ENCODE results near the gene BCDIN3D. TPM values are rescaled to one million over a fixed set of nuclear protein-coding genes. Genes with fewer than 3 reads are reported as not detected.

The BCDIN3D gene
- total and polyA plus RNA-seq, 10 of the 15 experiments (the other 5 are each of a cell fraction or from before 2014, with no cell fraction given): 3.7 to 7.2 (median 6.4) TPM

- Histone ChIP-seq H4K20me1 (ENCODE audit: control insufficient read depth, insufficient read depth) (no peaks in the 10 kb centered on the region), H2AFZ (ENCODE audit: control insufficient read depth, low read depth, low read length) (no peak overlapping the region), H3K9me3 (replicated peaks; ENCODE audit: control insufficient read depth, insufficient read depth, low read length) (no peaks in the 10 kb centered on the region), H3K27ac (ENCODE audit: control insufficient read depth, insufficient read depth) (no peak overlapping the region), H3K36me3 (ENCODE audit: control insufficient read depth in 2 of 2, insufficient read depth in 2 of 2, low read length in 1 of 2) (peaks cover 2 to 13% of the 10 kb centered on the region in 2 experiments; a peak in 3 of 4 replicates), H3K9ac (ENCODE audit: control insufficient read depth, insufficient read depth, low read length) (no peak overlapping the region), H3K27me3 (replicated peaks in 1 of 2; ENCODE audit: control insufficient read depth in 2 of 2, insufficient read depth in 2 of 2, low read length in 1 of 2) (no peaks in the 10 kb centered on the region), H3K4me1 (ENCODE audit: control insufficient read depth, insufficient read depth, low read length) (peaks cover 6% of the 10 kb centered on the region), H3K4me3 (no peak overlapping the region), H3K79me2 (ENCODE audit: control insufficient read depth, insufficient read depth, low read length) (no peaks in the 10 kb centered on the region), H3K4me2 (ENCODE audit: control insufficient read depth, insufficient read depth) (no peak overlapping the region)
- WGBS (ENCODE audit: insufficient coverage, insufficient replicate concordance, low lambda C conversion rate, missing lambda C conversion rate): 87% methylated on average over 7 of the region's 7 CpGs
- ChIA-PET RAD21 (ENCODE audit: unreplicated experiment) (no interaction called here), SMC1A (ENCODE audit: uncharacterized antibody, unreplicated experiment) (interaction anchor here (1.2 to 1.9 kb wide), 2 partner anchors 39 to 65 kb away, joined by 3 to 5 read pairs; partner anchors contain the start of gene TMBIM6), CTCF (no interaction called here), POLR2A (no interaction called here)
- FAIRE-seq (peak; percentile 75), ATAC-seq (no peak), DNase-seq (ENCODE audit: low read depth, low spot score) (no peak)
- TF ChIP-seq RELB (IDR thresholded peaks at IDR 0.05; ENCODE audit: low read depth) (no peak), EP300 (IDR thresholded peaks at IDR 0.05; ENCODE audit: borderline replicate concordance in 1 of 2, control insufficient read depth in 1 of 2, low read depth in 2 of 2, low read length in 2 of 2) (no peak)
- intact Hi-C loops (cut with micrococcal nuclease; ENCODE audit: unreplicated experiment) (no loop called here), in situ Hi-C loops (cut with MboI) (no loop called here)
- BruUV-seq (replicated peaks): no TSS peak
Measured at GRCh38 chr12:49806321-49806813, 36.5 kb downstream of the BCDIN3D start.

DNA sequence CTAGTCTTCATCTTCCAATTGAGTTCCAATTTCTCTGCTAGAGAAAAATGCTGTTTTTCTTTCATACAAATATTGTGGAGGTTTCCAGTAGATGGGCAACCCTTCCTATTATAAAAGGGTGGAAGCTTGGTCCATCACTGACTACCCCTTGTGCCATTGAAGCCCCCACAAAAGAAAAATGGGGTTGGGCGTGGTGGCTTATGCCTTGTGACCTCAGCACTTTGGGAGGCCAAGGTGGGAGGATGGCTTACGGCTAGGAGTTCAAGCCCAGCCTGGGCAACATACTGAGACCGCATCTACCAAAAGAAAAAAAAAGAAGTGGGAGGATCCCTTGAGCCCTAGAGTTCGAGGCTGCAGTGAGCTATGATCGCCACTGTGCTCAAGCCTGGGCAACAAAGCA lies 37.5 kb downstream of the BCDIN3D start:
- H3K4me2 ChIP-seq (ENCODE audit: control insufficient read depth, insufficient read depth): no peak overlapping the region
- DNase-seq (ENCODE audit: low read depth, low spot score): no peak
- 48% methylated on average over 5 of the region's 5 CpGs for WGBS (ENCODE audit: insufficient coverage, insufficient replicate concordance, low lambda C conversion rate, missing lambda C conversion rate)
- in situ Hi-C loops (cut with MboI): no loop called here
- ChIA-PET SMC1A (ENCODE audit: uncharacterized antibody, unreplicated experiment) (interaction anchor here (1.1 to 1.9 kb wide), 4 partner anchors 34 to 64 kb away, joined by 3 to 5 read pairs (median 4); partner anchors contain the start of genes BCDIN3D and TMBIM6), POLR2A (no interaction called here), CTCF (interaction anchor here (0.6 to 1.1 kb wide), 4 partner anchors 10 to 162 kb away, joined by 3 read pairs; no protein-coding TSS in a partner anchor), RAD21 (ENCODE audit: unreplicated experiment) (no interaction called here)
- no peak overlapping the region for H3K9ac ChIP-seq (ENCODE audit: control insufficient read depth, insufficient read depth, low read length)
- no peaks in the 10 kb centered on the region for H3K9me3 ChIP-seq (replicated peaks; ENCODE audit: control insufficient read depth, insufficient read depth, low read length)
- no TSS peak for BruUV-seq (replicated peaks)
- no peak overlapping the region for H3K27ac ChIP-seq (ENCODE audit: control insufficient read depth, insufficient read depth)
- no peaks in the 10 kb centered on the region; the same call in 1 of the 2 replicates for H3K4me1 ChIP-seq (ENCODE audit: control insufficient read depth, insufficient read depth, low read length)
- peaks cover 2 to 17% of the 10 kb centered on the region in 2 experiments; a peak in 3 of 4 replicates for H3K36me3 ChIP-seq (ENCODE audit: control insufficient read depth in 2 of 2, insufficient read depth in 2 of 2, low read length in 1 of 2)
- no peak overlapping the region for H2AFZ ChIP-seq (ENCODE audit: control insufficient read depth, low read depth, low read length)
- no peaks in the 10 kb centered on the region for H4K20me1 ChIP-seq (ENCODE audit: control insufficient read depth, insufficient read depth)
- H3K79me2 ChIP-seq (ENCODE audit: control insufficient read depth, insufficient read depth, low read length): no peaks in the 10 kb centered on the region
- FAIRE-seq: no peak
- intact Hi-C loops (cut with micrococcal nuclease; ENCODE audit: unreplicated experiment): no loop called here
- H3K4me3 ChIP-seq: no peak overlapping the region
- ATAC-seq: no peak
- no peaks in the 10 kb centered on the region for H3K27me3 ChIP-seq (replicated peaks in 1 of 2; ENCODE audit: control insufficient read depth in 2 of 2, insufficient read depth in 2 of 2, low read length in 1 of 2)
- TF ChIP-seq EZH2 (IDR thresholded peaks at IDR 0.05; ENCODE audit: borderline replicate concordance, control insufficient read depth, low read depth, low read length) (no peak), ZNF274 (IDR thresholded peaks at IDR 0.05; ENCODE audit: insufficient read depth, insufficient read length) (no peak), PML (IDR thresholded peaks at IDR 0.05; ENCODE audit: low read length) (no peak), LARP7 (IDR thresholded peaks at IDR 0.05) (no peak), CEBPB (IDR thresholded peaks at IDR 0.05; ENCODE audit: borderline replicate concordance in 1 of 2, low read depth in 2 of 2, low read length in 2 of 2) (no peak), PKNOX1 (IDR thresholded peaks at IDR 0.05) (no peak), CHD2 (IDR thresholded peaks at IDR 0.05; ENCODE audit: borderline replicate concordance, low read depth, low read length) (no peak), MAX (IDR thresholded peaks at IDR 0.05; ENCODE audit: low read depth, low read length) (no peak)
